Measurements from ENCODE around the gene ITM2A.

Gene ITM2A

GRCh38 chrX:79330022-79330421, 37.1 kb downstream of the ITM2A start:
- no peak for DNase-seq (ENCODE audit: low read depth)
- H3K4me3 ChIP-seq (ENCODE audit: low read length), result no peak overlapping the region
- TF ChIP-seq CTCF (IDR thresholded peaks at IDR 0.05; ENCODE audit: insufficient read depth, low read depth, low read length, missing control alignments), result no peak

- no peak overlapping the region for H3K4me3 ChIP-seq (ENCODE audit: low read length)
- DNase-seq (ENCODE audit: low read depth), result no peak
- no peak for TF ChIP-seq CTCF (IDR thresholded peaks at IDR 0.05; ENCODE audit: insufficient read depth, low read depth, low read length, missing control alignments)
Measured at GRCh38 chrX:79325263-79325958, 41.7 kb downstream of the ITM2A start.

Data from epithelial cell of esophagus (primary cell).